ENCODE results near the gene TBKBP1.

GRCh38 chr17:47669081-47669480 is 24.9 kb upstream of the TBKBP1 start:
- TF ChIP-seq CTCF (conservative IDR thresholded peaks at IDR 0.05) = no peak
- TF ChIP-seq EZH2 (IDR thresholded peaks at IDR 0.05; ENCODE audit: low read depth) = no peak

All from PC-9 (cell line).